GM23338 (cell line): ENCODE results near the gene CARNS1.

Experiments
- CTCF ChIP-seq, 2 experiments: fragments of 200-600 bp in 1 of 2; sonication (generic) in 1 of 2; conservative IDR thresholded peaks; 2 replicates each; pipeline versions ENCODE4 v1.5.1 to v1.6.1; 2016 to 2017; ENCODE audit warnings: antibody characterized with exemption in 2 of 2, low read depth in 2 of 2, mild to moderate bottlenecking in 2 of 2, moderate library complexity in 1 of 2
- EZH2phosphoT487 ChIP-seq: fragments of 200-600 bp; sonication (generic); IDR thresholded peaks from one replicate; pipeline ENCODE4 v1.8.1; 2018; ENCODE audit warnings: antibody characterized with exemption; ENCODE audit not compliant: unreplicated experiment

- no peak for TF ChIP-seq EZH2phosphoT487
- no peak for TF ChIP-seq CTCF (conservative IDR thresholded peaks at IDR 0.05; ENCODE audit: low read depth in 2 of 2)
Measured at GRCh38 chr11:67387069-67387468, 28.4 kb upstream of the CARNS1 start.
